ENCODE results near the gene NUCKS1. TPM values are rescaled to one million over a fixed set of nuclear protein-coding genes. Genes with fewer than 3 reads are reported as not detected.

NUCKS1 gene
- total RNA-seq, 1 experiment from 2014 or later, result 276 TPM

DNA sequence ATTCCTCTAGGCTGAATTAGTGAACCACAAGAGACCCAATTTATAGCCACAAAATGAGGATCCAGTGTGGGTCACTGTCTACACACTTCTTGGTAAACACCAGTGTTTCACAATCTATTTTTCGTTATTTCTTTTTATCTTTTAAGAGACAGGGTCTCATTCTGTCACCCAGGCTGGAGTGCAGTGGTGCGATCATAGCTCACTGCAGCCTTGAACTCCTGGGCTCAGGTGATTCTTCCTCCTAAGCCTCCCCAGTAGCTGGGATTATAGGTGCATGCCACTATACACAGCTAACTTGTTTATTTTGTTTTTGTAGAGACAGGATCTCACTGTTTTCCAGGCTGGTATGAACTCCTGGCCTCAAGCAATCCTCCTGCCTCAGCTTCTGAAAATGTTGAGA, 40.3 kb downstream of the NUCKS1 start:
- H3K9me3 Mint-ChIP-seq (ENCODE audit: low read depth, unreplicated experiment), result no peaks in the 10 kb centered on the region
- peaks cover 67% of the 10 kb centered on the region for H3K36me3 Mint-ChIP-seq (ENCODE audit: insufficient read depth, unreplicated experiment)
- DNase-seq, result no peak
- intact Hi-C loops (cut with micrococcal nuclease; ENCODE audit: unreplicated experiment), result no loop called here
- no peak overlapping the region for H3K27ac Mint-ChIP-seq (ENCODE audit: unreplicated experiment)
- no peak for TF ChIP-seq CTCF (IDR thresholded peaks at IDR 0.05; ENCODE audit: unreplicated experiment)
- peaks cover 11% of the 10 kb centered on the region for H3K4me1 Mint-ChIP-seq (ENCODE audit: low read depth, unreplicated experiment)
- BruUV-seq (replicated peaks), result no TSS peak
- H3K27me3 Mint-ChIP-seq (ENCODE audit: unreplicated experiment), result no peaks in the 10 kb centered on the region
- no peak overlapping the region for H3K4me3 Mint-ChIP-seq (ENCODE audit: low read depth, unreplicated experiment)
- CTCF ChIA-PET, result interaction anchor here (0.9 to 6.3 kb wide), 3 partner anchors 30 to 56 kb away, joined by 3 to 101 read pairs (median 5); no protein-coding TSS in a partner anchor

DNA sequence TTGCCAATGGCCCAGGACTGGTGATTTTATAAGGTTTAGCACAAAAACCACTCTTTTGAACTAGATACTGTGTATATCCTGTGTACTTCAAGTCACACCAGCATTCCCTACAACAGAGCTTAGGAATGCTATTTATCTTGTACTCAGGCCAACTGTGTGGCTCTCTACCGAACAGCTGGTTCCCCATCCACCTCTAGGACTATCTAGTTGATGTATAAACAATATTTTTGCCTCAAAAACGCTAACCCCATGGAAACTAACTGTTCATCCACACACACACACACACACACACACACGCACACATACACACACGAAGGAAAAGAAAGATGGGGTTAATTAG, 41.0 kb downstream of the NUCKS1 start:
- TF ChIP-seq CTCF (IDR thresholded peaks at IDR 0.05; ENCODE audit: unreplicated experiment), result no peak
- intact Hi-C loops (cut with micrococcal nuclease; ENCODE audit: unreplicated experiment), result no loop called here
- CTCF ChIA-PET, result interaction anchor here (1.1 to 6.3 kb wide), 2 partner anchors 49 to 268 kb away, joined by 3 to 101 read pairs; no protein-coding TSS in a partner anchor
- H3K4me1 Mint-ChIP-seq (ENCODE audit: low read depth, unreplicated experiment), result peaks cover 11% of the 10 kb centered on the region
- H3K36me3 Mint-ChIP-seq (ENCODE audit: insufficient read depth, unreplicated experiment), result peaks cover 70% of the 10 kb centered on the region
- no peak overlapping the region for H3K27ac Mint-ChIP-seq (ENCODE audit: unreplicated experiment)
- no peaks in the 10 kb centered on the region for H3K27me3 Mint-ChIP-seq (ENCODE audit: unreplicated experiment)
- no peak overlapping the region for H3K4me3 Mint-ChIP-seq (ENCODE audit: low read depth, unreplicated experiment)
- no peak for DNase-seq
- no peaks in the 10 kb centered on the region for H3K9me3 Mint-ChIP-seq (ENCODE audit: low read depth, unreplicated experiment)
- no TSS peak for BruUV-seq (replicated peaks)

DNA sequence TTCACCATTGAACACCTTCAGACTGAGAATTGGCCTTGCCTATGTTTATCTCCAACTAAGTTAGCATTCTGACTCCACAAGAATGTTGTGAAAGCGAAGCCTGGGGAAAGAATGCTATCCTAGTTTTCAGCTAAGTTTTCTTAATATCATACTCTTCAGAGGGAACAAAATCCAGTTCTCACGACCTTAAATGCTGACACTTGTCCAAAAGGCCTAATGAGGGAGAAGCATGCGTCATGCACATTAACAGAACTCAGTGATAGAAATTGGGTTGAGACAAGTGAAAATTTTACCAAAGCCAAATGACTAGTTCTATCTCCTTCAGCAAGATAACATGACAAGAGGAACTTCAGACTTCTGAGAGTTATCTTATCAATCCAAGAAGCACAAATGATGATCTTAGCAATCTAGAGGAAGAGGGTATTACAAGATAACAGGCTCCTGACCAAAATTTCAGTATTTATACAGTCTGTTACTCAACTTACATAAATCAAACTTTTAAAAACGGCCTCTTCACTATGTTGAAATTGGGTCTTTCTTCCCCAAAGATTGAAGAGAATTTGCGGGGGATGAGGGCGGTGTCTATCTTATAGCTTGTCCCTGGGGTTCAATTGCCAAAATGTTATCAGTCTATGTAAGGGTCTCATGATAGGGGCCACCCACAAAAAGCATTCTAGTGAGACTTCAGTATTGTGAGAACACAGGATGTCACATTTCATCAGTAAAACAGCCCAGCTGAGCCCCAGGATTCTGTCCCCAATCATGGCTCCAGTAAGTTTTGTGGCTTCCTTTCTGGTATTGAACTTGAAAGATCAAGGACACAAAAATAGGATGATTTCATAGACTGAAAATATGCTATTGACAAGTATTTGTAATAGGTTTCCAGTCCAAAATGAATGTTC, 43.1 kb downstream of the NUCKS1 start:
- BruUV-seq (replicated peaks), result no TSS peak
- CTCF ChIA-PET, result interaction anchor here (0.5 to 0.8 kb wide), 2 partner anchors 49 to 51 kb away, joined by 4 to 5 read pairs; no protein-coding TSS in a partner anchor
- peaks cover 11% of the 10 kb centered on the region for H3K4me1 Mint-ChIP-seq (ENCODE audit: low read depth, unreplicated experiment)
- no peak for DNase-seq
- intact Hi-C loops (cut with micrococcal nuclease; ENCODE audit: unreplicated experiment), result no loop called here
- H3K27me3 Mint-ChIP-seq (ENCODE audit: unreplicated experiment), result no peaks in the 10 kb centered on the region
- peaks cover 68% of the 10 kb centered on the region for H3K36me3 Mint-ChIP-seq (ENCODE audit: insufficient read depth, unreplicated experiment)
- TF ChIP-seq CTCF (IDR thresholded peaks at IDR 0.05; ENCODE audit: unreplicated experiment), result no peak
- H3K27ac Mint-ChIP-seq (ENCODE audit: unreplicated experiment), result no peak overlapping the region
- no peaks in the 10 kb centered on the region for H3K9me3 Mint-ChIP-seq (ENCODE audit: low read depth, unreplicated experiment)
- H3K4me3 Mint-ChIP-seq (ENCODE audit: low read depth, unreplicated experiment), result no peak overlapping the region

DNA sequence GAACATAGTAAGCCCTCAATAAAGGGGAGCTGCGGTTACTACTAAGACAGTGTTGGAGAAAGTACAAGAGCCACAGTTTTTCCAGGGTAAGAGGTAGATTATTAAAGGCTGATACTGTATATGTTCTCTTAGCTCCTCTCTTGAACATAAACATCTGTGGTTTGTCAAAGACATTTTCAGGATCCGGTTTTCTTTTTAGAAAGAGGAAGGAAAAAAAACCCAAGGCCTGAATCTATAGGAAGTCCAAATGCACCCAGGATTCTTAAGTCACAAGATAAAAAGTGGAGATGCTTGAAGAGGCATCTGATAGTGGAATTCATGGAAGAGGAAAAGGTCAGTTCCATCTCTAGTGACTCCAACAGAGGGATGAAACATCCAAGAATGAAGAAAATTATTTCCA, 45.1 kb downstream of the NUCKS1 start:
- Mint-ChIP-seq H3K9me3 (ENCODE audit: low read depth, unreplicated experiment) (no peaks in the 10 kb centered on the region), H3K4me1 (ENCODE audit: low read depth, unreplicated experiment) (no peaks in the 10 kb centered on the region), H3K27me3 (ENCODE audit: unreplicated experiment) (no peaks in the 10 kb centered on the region), H3K4me3 (ENCODE audit: low read depth, unreplicated experiment) (no peak overlapping the region), H3K27ac (ENCODE audit: unreplicated experiment) (no peak overlapping the region), H3K36me3 (ENCODE audit: insufficient read depth, unreplicated experiment) (peaks cover 61% of the 10 kb centered on the region)
- BruUV-seq (replicated peaks), result no TSS peak
- no peak for DNase-seq
- CTCF ChIA-PET, result no interaction called here
- no peak for TF ChIP-seq CTCF (IDR thresholded peaks at IDR 0.05; ENCODE audit: unreplicated experiment)
- intact Hi-C loops (cut with micrococcal nuclease; ENCODE audit: unreplicated experiment), result no loop called here

Data from Calu3 (cell line).